Activated T-helper 9 cell treated with anti-CD3 and anti-CD28 coated beads, Interleukin-2, amount 50 U/mL, for 16 hours (primary cell): ENCODE results near the gene ZG16B.

ENCODE experiments used
- DNase-seq: peaks from one replicate; pipeline ENCODE4 v3.0.0-alpha.2; 2020; ENCODE audit warnings: low read depth

ZG16B gene

GRCh38 chr16:2867987-2868789 lies 38.1 kb downstream of the ZG16B start:
- peak; percentile 94 for DNase-seq

GRCh38 chr16:2871926-2872325 lies 41.8 kb downstream of the ZG16B start:
- DNase-seq, result no peak

- DNase-seq, result no peak
Measured at GRCh38 chr16:2874032-2874911, 44.2 kb downstream of the ZG16B start.

GRCh38 chr16:2874912-2875362 lies 44.8 kb downstream of the ZG16B start:
- peak; percentile 60 for DNase-seq

GRCh38 chr16:2879854-2880508 lies 49.9 kb downstream of the ZG16B start:
- no peak for DNase-seq
